HCT116 (cell line): Measurements from ENCODE around the gene CCDC172. TPM values are rescaled to one million over a fixed set of nuclear protein-coding genes. Genes with fewer than 3 reads are reported as not detected.

Source experiments
- ATAC-seq: fragments of 200-7000 bp; cut with Tn5 transposase; 2 replicates; pipeline ENCODE4 v1.9.1; 2020; ENCODE audit warnings: mild to moderate bottlenecking, moderate library complexity
- BruUV-seq: library from RNA; stranded (reverse); fragments of 400-500 nt; replicated peaks from 2 replicates; lab custom pipeline; 2021; lab: Mats Ljungman, UMichigan
- CTCF ChIA-PET: fragments of 300-600 bp; sonication (Branson Sonifier 250); formaldehyde crosslinking; loops from one replicate; lab custom pipeline; 2021; ENCODE audit warnings: antibody characterized with exemption; lab: Charles Lee
- POLR2A ChIA-PET: fragments of 300-600, 350-600 bp; sonication (Branson Sonifier 250); formaldehyde crosslinking; loops from one replicate; lab custom pipeline; 2021; ENCODE audit warnings: antibody characterized with exemption; lab: Charles Lee
- RAD21 ChIA-PET, 2 experiments: fragments of 300-600 bp; sonication (Branson Sonifier 250); formaldehyde crosslinking; loops; one replicate each; lab custom pipeline; 2023; ENCODE audit warnings: low total read pairs in 2 of 2; ENCODE audit not compliant: uncharacterized antibody in 2 of 2, unreplicated experiment in 2 of 2, low non-redundant PET in 1 of 2; lab: Charles Lee
- DNase-seq: peaks from one replicate; pipeline ENCODE4 v3.0.0-alpha.2; 2010; ENCODE audit warnings: low read depth, low spot score
- H2AFZ ChIP-seq: fragments of 200-600 bp; shearing (Covaris generic), sonication (generic); 2 replicates; pipeline ENCODE4 v1.6.1; 2017; ENCODE audit warnings: low read depth, mixed run types, mixed read lengths, antibody characterized with exemption, low read length; ENCODE audit not compliant: poor library complexity, severe bottlenecking
- H3K27ac ChIP-seq: 2 replicates; pipeline ENCODE4 v1.5.1; 2012; ENCODE audit warnings: low read depth, low read length
- H3K27me3 ChIP-seq: fragments of 200-600 bp; sonication (generic); 2 replicates; pipeline ENCODE4 v1.6.1; 2016; ENCODE audit warnings: mixed run types, low read length, mixed read lengths; ENCODE audit not compliant: insufficient read depth
- H3K36me3 ChIP-seq, 2 experiments: fragments of 200-500 bp in 1 of 2; fragments of 200-600 bp in 1 of 2; sonication (Bioruptor generic) in 1 of 2; sonication (generic) in 1 of 2; 2 replicates each; pipeline versions ENCODE4 v1.5.1 to v1.6.1; 2014 to 2016; ENCODE audit warnings: low read length in 2 of 2, inconsistent platforms in 1 of 2, mixed read lengths in 1 of 2, mixed run types in 1 of 2; ENCODE audit not compliant: insufficient read depth in 2 of 2, control insufficient read depth in 1 of 2
- H3K4me1 ChIP-seq, 2 experiments: fragments of 200-600 bp in 1 of 2; sonication (generic) in 1 of 2; 2 replicates each; pipeline versions ENCODE4 v1.5.1 to v1.6.1; 2012 to 2017; ENCODE audit warnings: low read length in 2 of 2, inconsistent platforms in 1 of 2, mild to moderate bottlenecking in 1 of 2, mixed read lengths in 1 of 2, mixed run types in 1 of 2, moderate library complexity in 1 of 2; ENCODE audit not compliant: insufficient read depth in 2 of 2, control insufficient read depth in 1 of 2
- H3K4me2 ChIP-seq: fragments of 200-600 bp; sonication (generic); 2 replicates; pipeline ENCODE4 v1.6.1; 2017; ENCODE audit warnings: mixed run types, low read length, mixed read lengths
- H3K4me3 ChIP-seq, 2 experiments: fragments of 200-600 bp in 1 of 2; sonication (generic) in 1 of 2; replicated peaks in 1 of 2; 2 replicates each; pipeline ENCODE4 v1.5.1; 2011 to 2016; ENCODE audit warnings: low read length in 2 of 2, control low read depth in 1 of 2, low read depth in 1 of 2, mild to moderate bottlenecking in 1 of 2, mixed read lengths in 1 of 2, mixed run types in 1 of 2
- H3K79me2 ChIP-seq: fragments of 200-600 bp; sonication (generic); 2 replicates; pipeline ENCODE4 v1.6.1; 2017; ENCODE audit warnings: mild to moderate bottlenecking, mixed run types, low read length, moderate library complexity, mixed read lengths; ENCODE audit not compliant: insufficient read depth
- H3K9ac ChIP-seq: fragments of 200-600 bp; sonication (generic); 2 replicates; pipeline ENCODE4 v1.6.1; 2016; ENCODE audit warnings: low read length, mixed read lengths
- H3K9me2 ChIP-seq: fragments of 200-600 bp; sonication (generic), shearing (Covaris generic); 2 replicates; pipeline ENCODE4 v1.6.1; 2017; ENCODE audit warnings: mixed run types, mild to moderate bottlenecking, moderate library complexity; ENCODE audit not compliant: insufficient read depth
- H3K9me3 ChIP-seq, 2 experiments: fragments of 200-500 bp in 1 of 2; fragments of 200-600 bp in 1 of 2; sonication (Bioruptor generic) in 1 of 2; sonication (generic) in 1 of 2; 2 replicates each; pipeline ENCODE4 v1.6.1; 2014 to 2017; ENCODE audit warnings: low read length in 2 of 2, mixed read lengths in 2 of 2, inconsistent platforms in 1 of 2, low read depth in 1 of 2, mild to moderate bottlenecking in 1 of 2, mixed run types in 1 of 2, moderate library complexity in 1 of 2; ENCODE audit not compliant: control insufficient read depth in 1 of 2, insufficient read depth in 1 of 2
- H4K20me1 ChIP-seq: fragments of 200-600 bp; sonication (generic), shearing (Covaris generic); 2 replicates; pipeline ENCODE4 v1.6.1; 2017; ENCODE audit warnings: mixed run types, mild to moderate bottlenecking, moderate library complexity; ENCODE audit not compliant: insufficient read depth
- ATF3 ChIP-seq: IDR thresholded peaks from 2 replicates; pipeline ENCODE4 v1.6.1; 2012
- CBX3 ChIP-seq: IDR thresholded peaks from 2 replicates; pipeline ENCODE4 v1.6.1; 2012; ENCODE audit warnings: low read depth
- EGR1 ChIP-seq: IDR thresholded peaks from 2 replicates; pipeline ENCODE4 v1.6.1; 2012; ENCODE audit warnings: low read depth
- EZH2phosphoT487 ChIP-seq: fragments of 200-600 bp; IDR thresholded peaks from 2 replicates; pipeline ENCODE4 v1.6.1; 2018; ENCODE audit warnings: antibody characterized with exemption, borderline replicate concordance
- MAX ChIP-seq: IDR thresholded peaks from 2 replicates; pipeline ENCODE4 v1.6.1; 2012
- POLR2A ChIP-seq: IDR thresholded peaks from 2 replicates; pipeline ENCODE4 v1.7.0; 2011; ENCODE audit warnings: borderline replicate concordance; ENCODE audit not compliant: insufficient read depth, insufficient read length; ENCODE audit errors: extremely low read depth
- RAD21 ChIP-seq: IDR thresholded peaks from 2 replicates; pipeline ENCODE4 v1.6.1; 2012; ENCODE audit warnings: low read depth, mild to moderate bottlenecking
- SP1 ChIP-seq: IDR thresholded peaks from 2 replicates; pipeline ENCODE4 v1.6.1; 2012; ENCODE audit warnings: low read depth
- SRF ChIP-seq: IDR thresholded peaks from 2 replicates; pipeline ENCODE4 v1.6.1; 2012; ENCODE audit warnings: low read depth
- YY1 ChIP-seq: IDR thresholded peaks from 2 replicates; pipeline ENCODE4 v1.6.1; 2011; ENCODE audit warnings: low read length, low read depth, moderate library complexity, mild to moderate bottlenecking; ENCODE audit not compliant: insufficient replicate concordance; ENCODE audit errors: extremely low read depth
- ZBTB33 ChIP-seq: IDR thresholded peaks from 2 replicates; pipeline ENCODE4 v1.6.1; 2011; ENCODE audit warnings: mild to moderate bottlenecking, low read length, moderate library complexity; ENCODE audit not compliant: insufficient replicate concordance; ENCODE audit errors: extremely low read depth
- intact Hi-C: fragments of 100-400 bp; cut with micrococcal nuclease; formaldehyde crosslinking; loops from 2 replicates; pipeline ENCODE4 v1.10.0; 2022
- total RNA-seq: library from RNA; stranded (reverse); gene quantifications from one replicate; pipeline ENCODE4 v1.2.1, GENCODE V29; 2021; ENCODE audit not compliant: unreplicated experiment

Gene CCDC172
- total RNA-seq, 1 experiment from 2014 or later, result not detected

GRCh38 chr10:116300542-116300941, 23.7 kb upstream of the CCDC172 start:
- H3K79me2 ChIP-seq, result no peaks in the 10 kb centered on the region
- ChIA-PET RAD21 (no interaction called here), POLR2A (no interaction called here), CTCF (no interaction called here)
- TF ChIP-seq CBX3 (no peak), RAD21 (no peak), SRF (no peak), EGR1 (no peak), ATF3 (no peak), MAX (no peak), YY1 (no peak), SP1 (no peak), EZH2phosphoT487 (no peak), ZBTB33 (no peak), POLR2A (no peak)
- no TSS peak for BruUV-seq
- DNase-seq (no peak), ATAC-seq (no peak)
- no peaks in the 10 kb centered on the region for H3K9me2 ChIP-seq
- H3K27ac ChIP-seq, result no peak overlapping the region
- H4K20me1 ChIP-seq, result no peaks in the 10 kb centered on the region
- H3K4me3 ChIP-seq, result no peak overlapping the region
- H2AFZ ChIP-seq, result no peak overlapping the region
- intact Hi-C loops, result no loop called here
- no peaks in the 10 kb centered on the region for H3K9me3 ChIP-seq
- no peaks in the 10 kb centered on the region for H3K36me3 ChIP-seq
- no peak overlapping the region for H3K9ac ChIP-seq
- H3K4me1 ChIP-seq, result no peaks in the 10 kb centered on the region
- peaks cover 34% of the 10 kb centered on the region for H3K27me3 ChIP-seq
- H3K4me2 ChIP-seq, result no peak overlapping the region
